GM12872 (cell line): Measurements from ENCODE around the gene FAU.

Experiments
- CTCF ChIP-seq: IDR thresholded peaks from 3 replicates; pipeline ENCODE4 v1.5.1; 2011; ENCODE audit warnings: low read depth, mild to moderate bottlenecking, low read length, moderate library complexity; ENCODE audit not compliant: insufficient read depth

Gene FAU

GRCh38 chr11:65150509-65151299 lies 28.8 kb upstream of the FAU start:
- no peak for TF ChIP-seq CTCF

DNA sequence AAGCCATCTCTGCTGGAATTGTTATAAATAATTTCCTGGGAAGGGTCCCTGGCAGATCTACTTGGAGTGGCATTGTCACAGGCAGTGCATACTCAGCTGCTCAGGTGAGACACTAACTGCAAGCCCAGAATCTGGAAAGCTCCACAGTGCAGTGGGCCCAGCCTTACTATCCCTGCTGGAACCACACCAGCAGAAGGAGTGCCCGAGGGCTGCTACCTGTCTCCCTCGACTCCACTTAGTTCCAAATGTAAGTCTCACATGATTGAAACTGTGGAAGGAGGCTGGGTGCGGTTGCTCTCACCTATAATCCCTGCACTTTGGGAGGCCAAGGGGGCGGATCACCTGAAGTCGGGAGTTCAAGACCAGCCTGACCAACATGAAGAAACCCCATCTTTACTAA lies 26.7 kb upstream of the FAU start:
- no peak for TF ChIP-seq CTCF

- no peak for TF ChIP-seq CTCF
These were observed 25.6 kb upstream of the FAU start for GRCh38 chr11:65147352-65148075.

DNA sequence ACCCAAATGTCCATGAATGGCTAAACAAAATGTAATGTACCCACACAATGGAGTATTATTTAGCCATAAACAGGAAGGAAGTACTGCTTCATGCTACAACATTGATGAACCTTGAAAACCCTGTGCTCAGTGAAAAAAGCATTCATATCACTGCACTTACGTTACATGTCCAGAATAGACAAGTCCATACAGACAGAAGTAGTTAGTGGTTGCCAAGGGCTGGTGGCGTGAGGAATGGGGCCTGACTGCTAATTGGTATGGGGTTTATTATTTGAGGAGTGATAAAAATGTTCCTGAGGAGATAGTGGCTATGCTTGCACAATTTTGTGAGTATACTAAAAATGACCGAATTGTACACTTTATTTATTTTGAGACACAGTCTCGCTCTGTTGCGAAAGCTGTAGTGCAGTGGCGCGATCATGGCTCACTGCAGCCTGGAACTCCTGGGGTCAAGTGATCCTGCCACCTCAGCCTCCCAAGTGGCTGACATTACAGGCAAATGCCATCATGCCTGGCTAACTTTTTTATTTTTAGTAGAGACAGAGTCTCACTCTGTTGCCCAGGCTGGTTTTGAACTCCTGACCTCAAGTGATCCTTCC lies 20.1 kb upstream of the FAU start:
- TF ChIP-seq CTCF, result no peak

DNA sequence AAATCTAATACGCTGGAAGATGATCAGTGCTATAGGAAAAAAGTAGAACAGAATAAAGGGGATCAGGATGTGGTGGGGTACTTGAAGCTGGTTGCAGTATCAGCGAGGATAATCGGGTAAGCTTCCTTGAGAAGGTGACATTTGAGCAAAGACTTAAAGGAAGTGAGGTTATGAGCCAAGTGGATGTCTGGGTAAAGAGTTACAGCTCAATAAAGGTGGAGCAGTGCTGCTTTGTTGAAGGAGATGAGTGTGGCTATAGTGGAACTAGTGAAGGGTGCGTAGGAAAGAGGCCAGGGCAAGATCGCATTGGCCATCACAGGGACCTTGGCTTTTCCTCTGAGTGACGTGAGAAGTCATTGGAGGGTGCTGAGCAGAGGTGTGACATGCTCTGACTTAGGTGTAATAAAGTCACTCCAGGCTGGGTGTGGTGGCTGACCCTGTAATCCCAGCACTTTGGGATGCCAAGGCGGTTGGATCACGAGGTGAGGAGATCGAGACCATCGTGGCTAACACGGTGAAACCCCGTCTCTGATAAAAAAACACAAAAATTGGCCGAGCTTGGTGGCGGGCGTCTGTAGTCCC lies 14.7 kb upstream of the FAU start:
- TF ChIP-seq CTCF, result no peak

GRCh38 chr11:65135633-65136145 lies 13.8 kb upstream of the FAU start:
- no peak for TF ChIP-seq CTCF
